Measurements from ENCODE around the gene MLKL.
"Not testable (repeated sequence)": the region's sequence is repeated elsewhere in the genome, so short reads cannot be mapped to it uniquely, and the experiment has no call there.

MLKL gene

GRCh38 chr16:74699666-74700065, 996 bp downstream of the MLKL start:
- no peak for DNase-seq (ENCODE audit: low spot score)

- no peak for DNase-seq (ENCODE audit: low spot score)
Measured at GRCh38 chr16:74698222-74698621, 2.4 kb downstream of the MLKL start.

- DNase-seq (ENCODE audit: low spot score) = peak; percentile 90
Measured at GRCh38 chr16:74695450-74696422, 4.9 kb downstream of the MLKL start.

GRCh38 chr16:74691093-74691855, 9.4 kb downstream of the MLKL start:
- DNase-seq (ENCODE audit: low spot score) = no peak

GRCh38 chr16:74682556-74682955, 18.1 kb downstream of the MLKL start:
- DNase-seq (ENCODE audit: low spot score) = no peak

GRCh38 chr16:74680681-74681080, 20.0 kb downstream of the MLKL start:
- no peak for DNase-seq (ENCODE audit: low spot score)

GRCh38 chr16:74679983-74680382, 20.7 kb downstream of the MLKL start:
- DNase-seq (ENCODE audit: low spot score) = no peak

GRCh38 chr16:74677868-74678267, 22.8 kb downstream of the MLKL start:
- DNase-seq (ENCODE audit: low spot score) = no peak

GRCh38 chr16:74673876-74674275, 26.8 kb downstream of the MLKL start:
- DNase-seq (ENCODE audit: low spot score) = no peak

GRCh38 chr16:74668877-74669276, 31.8 kb downstream of the MLKL start:
- not testable (repeated sequence) for DNase-seq (ENCODE audit: low spot score)

- peak; percentile 43 for DNase-seq (ENCODE audit: low spot score)
Measured at GRCh38 chr16:74667255-74667700, 33.4 kb downstream of the MLKL start.

- peak; percentile 97 for DNase-seq (ENCODE audit: low spot score)
Measured at GRCh38 chr16:74666425-74667254, 34.0 kb downstream of the MLKL start, which contains the start of gene RFWD3. Gene RFWD3 (minus strand): TSS chr16:74666877. CDS start chr16:74661449, 5,428 bp downstream.

GRCh38 chr16:74666010-74666421, 34.6 kb downstream of the MLKL start:
- DNase-seq (ENCODE audit: low spot score) = no peak

GRCh38 chr16:74661064-74661463, 39.6 kb downstream of the MLKL start:
- no peak for DNase-seq (ENCODE audit: low spot score)

GRCh38 chr16:74660383-74660782, 40.3 kb downstream of the MLKL start:
- no peak for DNase-seq (ENCODE audit: low spot score)

- DNase-seq (ENCODE audit: low spot score) = no peak
Measured at GRCh38 chr16:74659041-74659440, 41.6 kb downstream of the MLKL start.

GRCh38 chr16:74657870-74658642, 42.6 kb downstream of the MLKL start:
- no peak for DNase-seq (ENCODE audit: low spot score)

GRCh38 chr16:74654536-74655050, 46.1 kb downstream of the MLKL start:
- no peak for DNase-seq (ENCODE audit: low spot score)

- not testable (repeated sequence) for DNase-seq (ENCODE audit: low spot score)
Measured at GRCh38 chr16:74652883-74653282, 47.8 kb downstream of the MLKL start.

- DNase-seq (ENCODE audit: low spot score) = no peak
Measured at GRCh38 chr16:74652249-74652648, 48.4 kb downstream of the MLKL start.

GRCh38 chr16:74651841-74652240, 48.8 kb downstream of the MLKL start:
- no peak for DNase-seq (ENCODE audit: low spot score)

Data from D341Med (cell line).